ENCODE data around the gene SMC1B.

- TF ChIP-seq CTCF (IDR thresholded peaks at IDR 0.05) (no peak), POLR2A (IDR thresholded peaks at IDR 0.05) (no peak), POLR2AphosphoS5 (IDR thresholded peaks at IDR 0.05) (no peak), EP300 (IDR thresholded peaks at IDR 0.05) (no peak)
Measured at GRCh38 chr22:45334528-45334927, 78.9 kb downstream of the SMC1B start.

All from suprapubic skin (tissue), 4 donors.